Endothelial cell of umbilical vein (primary cell): ENCODE data around the gene SVIL. TPM values are rescaled to one million over a fixed set of nuclear protein-coding genes. Genes with fewer than 3 reads are reported as not detected.

Experiments used
- BruUV-seq: library from RNA; stranded (reverse); fragments of 400-500 nt; replicated peaks from 2 replicates; lab custom pipeline; 2021; lab: Mats Ljungman, UMichigan
- CTCF ChIA-PET: fragments of 300-600, 350-600 bp; sonication (Branson Sonifier 250); formaldehyde crosslinking; loops from one replicate; lab custom pipeline; 2021; ENCODE audit warnings: antibody characterized with exemption, inconsistent platforms; lab: Charles Lee
- POLR2A ChIA-PET: fragments of 300-600, 350-600 bp; sonication (Branson Sonifier 250); formaldehyde crosslinking; loops from one replicate; lab custom pipeline; 2021; ENCODE audit warnings: antibody characterized with exemption, inconsistent platforms; lab: Charles Lee
- DNase-seq: peaks from one replicate; pipeline ENCODE4 v3.0.0-alpha.2; 2011; ENCODE audit warnings: low read depth, low spot score
- FAIRE-seq: peaks from 2 replicates; lab custom pipeline; 2011; peaks lifted over from hg19 to GRCh38; lab: Jason Lieb, UNC
- H2AFZ ChIP-seq: 2 replicates; pipeline ENCODE4 v1.6.0; 2012; ENCODE audit warnings: low read depth, low read length, control low read depth, inconsistent platforms
- H3K27ac ChIP-seq: 2 replicates; pipeline ENCODE4 v1.5.1; 2011; ENCODE audit warnings: low read depth, mild to moderate bottlenecking, control low read depth, low read length, moderate library complexity; ENCODE audit not compliant: insufficient read depth
- H3K27me3 ChIP-seq, 2 experiments: 2 replicates each; pipeline versions ENCODE4 v1.6.0 to v1.6.1; 2011; ENCODE audit warnings: low read length in 2 of 2, mixed read lengths in 1 of 2; ENCODE audit not compliant: control insufficient read depth in 2 of 2, insufficient read depth in 2 of 2
- H3K36me3 ChIP-seq, 2 experiments: 2 replicates in 1 of 2; 3 replicates in 1 of 2; pipeline ENCODE4 v1.5.1; 2011; ENCODE audit warnings: low read length in 2 of 2, mild to moderate bottlenecking in 1 of 2, moderate library complexity in 1 of 2; ENCODE audit not compliant: control insufficient read depth in 2 of 2, insufficient read depth in 2 of 2; ENCODE audit errors: extremely low read depth in 1 of 2
- H3K4me1 ChIP-seq: 3 replicates; pipeline ENCODE4 v1.5.1; 2011; ENCODE audit warnings: mild to moderate bottlenecking, low read length; ENCODE audit not compliant: control insufficient read depth, insufficient read depth; ENCODE audit errors: extremely low read depth
- H3K4me2 ChIP-seq: 2 replicates; pipeline ENCODE4 v1.6.1; 2011; ENCODE audit warnings: low read length, control low read depth, mixed read lengths; ENCODE audit not compliant: insufficient read depth
- H3K4me3 ChIP-seq, 3 experiments: fragments of 200-600 bp in 1 of 3; sonication (generic), shearing (Covaris generic) in 1 of 3; replicated peaks in 1 of 3; 2 replicates each; pipeline ENCODE4 v1.5.1; 2011 to 2016; ENCODE audit warnings: control low read depth in 3 of 3, low read length in 3 of 3, mild to moderate bottlenecking in 2 of 3, inconsistent platforms in 1 of 3, low read depth in 1 of 3, moderate library complexity in 1 of 3; ENCODE audit not compliant: insufficient read depth in 1 of 3
- H3K79me2 ChIP-seq: 2 replicates; pipeline ENCODE4 v1.6.0; 2012; ENCODE audit warnings: low read length, inconsistent platforms; ENCODE audit not compliant: control insufficient read depth, insufficient read depth
- H3K9ac ChIP-seq: replicated peaks from 2 replicates; pipeline ENCODE3; 2011; ENCODE audit warnings: low read length, control low read depth; ENCODE audit not compliant: insufficient read depth; ENCODE audit errors: extremely low read depth
- H3K9me1 ChIP-seq: replicated peaks from 3 replicates; pipeline ENCODE4 v1.6.0; 2011; ENCODE audit warnings: mild to moderate bottlenecking, low read length; ENCODE audit not compliant: control insufficient read depth, insufficient read depth; ENCODE audit errors: extremely low read depth
- H3K9me3 ChIP-seq: replicated peaks from 2 replicates; pipeline ENCODE4 v1.5.1; 2012; ENCODE audit warnings: low read length, inconsistent platforms; ENCODE audit not compliant: control insufficient read depth, insufficient read depth
- H4K20me1 ChIP-seq: replicated peaks from 2 replicates; pipeline ENCODE3; 2011; ENCODE audit warnings: mild to moderate bottlenecking, low read length; ENCODE audit not compliant: control insufficient read depth, insufficient read depth; ENCODE audit errors: extremely low read depth
- EZH2 ChIP-seq: IDR thresholded peaks from 2 replicates; pipeline ENCODE4 v1.6.1; 2012; ENCODE audit warnings: borderline replicate concordance, low read depth, mild to moderate bottlenecking, moderate library complexity, low read length, inconsistent platforms; ENCODE audit not compliant: severe bottlenecking
- FOS ChIP-seq: IDR thresholded peaks from 2 replicates; pipeline ENCODE4 v1.6.1; 2011; ENCODE audit warnings: mild to moderate bottlenecking, low read length, moderate library complexity, borderline replicate concordance; ENCODE audit not compliant: insufficient read depth
- GATA2 ChIP-seq: IDR thresholded peaks from 2 replicates; pipeline ENCODE4 v1.7.0; 2011; ENCODE audit warnings: low read depth, mild to moderate bottlenecking, moderate library complexity, mixed read lengths, low read length; ENCODE audit not compliant: insufficient read length, insufficient read depth
- JUN ChIP-seq: IDR thresholded peaks from 2 replicates; pipeline ENCODE4 v1.6.1; 2011; ENCODE audit warnings: borderline replicate concordance, low read depth; ENCODE audit not compliant: insufficient read length, insufficient read depth
- MYC ChIP-seq: IDR thresholded peaks from one replicate; pipeline ENCODE4 v1.6.1; 2011; ENCODE audit warnings: mild to moderate bottlenecking, low read depth, low read length
- POLR2A ChIP-seq: IDR thresholded peaks from 2 replicates; pipeline ENCODE4 v1.6.1; 2012; ENCODE audit warnings: low read depth, mild to moderate bottlenecking, control low read depth, low read length
- POLR2AphosphoS5 ChIP-seq: IDR thresholded peaks from 2 replicates; pipeline ENCODE4 v1.6.1; 2012; ENCODE audit warnings: low read depth, mild to moderate bottlenecking, control low read depth, low read length, moderate library complexity; ENCODE audit not compliant: insufficient read depth
- dilution Hi-C: fragments of 300-500 bp; cut with MboI; formaldehyde crosslinking; loops from one replicate; pipeline ENCODE4 v1.15.0; 2019; ENCODE audit warnings: low sequenced_read_pairs; ENCODE audit not compliant: extremely low pct_ligation_motif_present
- intact Hi-C: fragments of 100-400 bp; cut with micrococcal nuclease; formaldehyde crosslinking; loops from one replicate; pipeline ENCODE4 v1.10.0; 2022
- polyA plus RNA-seq, 4 experiments: library from polyadenylated mRNA; depleted of rRNA in 3 of 4; stranded (reverse) in 3 of 4; unstranded in 1 of 4; fragments of >200 nt; gene quantifications; 2 replicates each; pipeline versions ENCODE4 v1.2.1 to v1.2.3, GENCODE V29; 2011 to 2012; ENCODE audit warnings: missing spikeins in 1 of 4
- total RNA-seq: library from RNA; stranded (reverse); gene quantifications from 2 replicates; pipeline ENCODE4 v1.2.3, GENCODE V29; 2021
- TF ChIP-seq, protein P1 (sequence below): IDR thresholded peaks from 2 replicates; pipeline ENCODE4 v1.6.1; 2011; ENCODE audit not compliant: insufficient read depth, insufficient read length
- TF ChIP-seq, protein P2 (sequence below), 2 donors: IDR thresholded peaks; 1 replicate in 1 of 2; 2 replicates in 1 of 2; pipeline ENCODE4 v1.5.1; 2011; ENCODE audit warnings: low read length in 2 of 2, mild to moderate bottlenecking in 2 of 2, moderate library complexity in 2 of 2, control low read depth in 1 of 2, inconsistent platforms in 1 of 2, low read depth in 1 of 2; ENCODE audit not compliant: insufficient read depth in 1 of 2; ENCODE audit errors: extremely low read depth in 1 of 2

The SVIL gene
- total and polyA plus RNA-seq, 2 donors (not counting 3 experiments of a cell fraction or from before 2014, with no cell fraction given): 22.6 to 70.7 TPM

- H3K9me1 ChIP-seq: no peaks in the 10 kb centered on the region
- CTCF ChIA-PET: interaction anchor here (0.8 to 3.9 kb wide), 18 partner anchors 9 to 323 kb away, joined by 3 to 18 read pairs (median 6); no protein-coding TSS in a partner anchor
- H2AFZ ChIP-seq: no peak overlapping the region
- no peaks in the 10 kb centered on the region for H4K20me1 ChIP-seq
- no peak for DNase-seq
- peaks cover 9% of the 10 kb centered on the region for H3K4me1 ChIP-seq
- peaks cover 0 to 8% of the 10 kb centered on the region in 2 experiments for H3K36me3 ChIP-seq
- H3K27ac ChIP-seq: peak overlapping the region; percentile 17
- TF ChIP-seq, protein P1, sequence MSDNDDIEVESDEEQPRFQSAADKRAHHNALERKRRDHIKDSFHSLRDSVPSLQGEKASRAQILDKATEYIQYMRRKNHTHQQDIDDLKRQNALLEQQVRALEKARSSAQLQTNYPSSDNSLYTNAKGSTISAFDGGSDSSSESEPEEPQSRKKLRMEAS: no peak
- no peak for TF ChIP-seq EZH2
- no peak for TF ChIP-seq FOS
- TF ChIP-seq MYC: no peak
- TF ChIP-seq POLR2AphosphoS5: no peak
- no peak for TF ChIP-seq GATA2
- no peak for TF ChIP-seq POLR2A
- TF ChIP-seq, protein P2, sequence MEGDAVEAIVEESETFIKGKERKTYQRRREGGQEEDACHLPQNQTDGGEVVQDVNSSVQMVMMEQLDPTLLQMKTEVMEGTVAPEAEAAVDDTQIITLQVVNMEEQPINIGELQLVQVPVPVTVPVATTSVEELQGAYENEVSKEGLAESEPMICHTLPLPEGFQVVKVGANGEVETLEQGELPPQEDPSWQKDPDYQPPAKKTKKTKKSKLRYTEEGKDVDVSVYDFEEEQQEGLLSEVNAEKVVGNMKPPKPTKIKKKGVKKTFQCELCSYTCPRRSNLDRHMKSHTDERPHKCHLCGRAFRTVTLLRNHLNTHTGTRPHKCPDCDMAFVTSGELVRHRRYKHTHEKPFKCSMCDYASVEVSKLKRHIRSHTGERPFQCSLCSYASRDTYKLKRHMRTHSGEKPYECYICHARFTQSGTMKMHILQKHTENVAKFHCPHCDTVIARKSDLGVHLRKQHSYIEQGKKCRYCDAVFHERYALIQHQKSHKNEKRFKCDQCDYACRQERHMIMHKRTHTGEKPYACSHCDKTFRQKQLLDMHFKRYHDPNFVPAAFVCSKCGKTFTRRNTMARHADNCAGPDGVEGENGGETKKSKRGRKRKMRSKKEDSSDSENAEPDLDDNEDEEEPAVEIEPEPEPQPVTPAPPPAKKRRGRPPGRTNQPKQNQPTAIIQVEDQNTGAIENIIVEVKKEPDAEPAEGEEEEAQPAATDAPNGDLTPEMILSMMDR (IDR thresholded peaks at IDR 0.05; ENCODE audit: extremely low read depth in 1 of 2, insufficient read depth in 1 of 2, low read depth in 1 of 2, low read length in 2 of 2): no peak
- no peak for TF ChIP-seq JUN
- BruUV-seq: no TSS peak
- no peak overlapping the region for H3K4me3 ChIP-seq
- dilution Hi-C loops: no loop called here
- peaks cover 2% of the 10 kb centered on the region for H3K79me2 ChIP-seq
- no peaks in the 10 kb centered on the region for H3K27me3 ChIP-seq
- POLR2A ChIA-PET: no interaction called here
- peak; percentile 55 for FAIRE-seq
- H3K9me3 ChIP-seq: no peaks in the 10 kb centered on the region
- intact Hi-C loops: loop anchor here (1.0 to 5.0 kb wide), 2 partner anchors 54 to 321 kb away; no protein-coding TSS in a partner anchor
- no peak overlapping the region for H3K9ac ChIP-seq
- H3K4me2 ChIP-seq: no peak overlapping the region
Measured at GRCh38 chr10:29535778-29536453, 98.9 kb downstream of the SVIL start.
